NCI-H1694 (cell line): ENCODE data around the gene WWOX.

Experiments
- DNase-seq: peaks from one replicate; lab custom pipeline; 2025; lab: John Stamatoyannopoulos, UW

Gene WWOX

DNA sequence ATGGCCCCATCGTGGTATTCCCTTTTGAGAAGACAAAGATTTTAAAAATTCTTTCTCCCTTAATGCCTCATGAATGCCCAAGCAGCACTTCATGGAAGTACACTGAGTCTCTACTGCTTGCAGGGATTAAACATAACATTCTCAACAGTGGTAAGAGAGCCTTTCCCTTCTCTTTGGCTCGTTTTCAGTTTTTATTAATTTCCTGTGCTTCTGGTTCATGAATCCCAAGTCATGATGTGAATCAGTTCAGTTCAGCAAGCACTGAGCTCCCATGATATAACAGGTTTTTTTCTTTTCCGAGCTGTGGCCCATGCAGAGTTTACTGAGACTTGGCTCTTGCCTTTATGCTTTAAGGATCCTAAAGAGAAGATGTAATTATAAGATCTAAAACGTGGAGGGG lies 175.3 kb downstream of the WWOX start:
- no peak for DNase-seq

DNA sequence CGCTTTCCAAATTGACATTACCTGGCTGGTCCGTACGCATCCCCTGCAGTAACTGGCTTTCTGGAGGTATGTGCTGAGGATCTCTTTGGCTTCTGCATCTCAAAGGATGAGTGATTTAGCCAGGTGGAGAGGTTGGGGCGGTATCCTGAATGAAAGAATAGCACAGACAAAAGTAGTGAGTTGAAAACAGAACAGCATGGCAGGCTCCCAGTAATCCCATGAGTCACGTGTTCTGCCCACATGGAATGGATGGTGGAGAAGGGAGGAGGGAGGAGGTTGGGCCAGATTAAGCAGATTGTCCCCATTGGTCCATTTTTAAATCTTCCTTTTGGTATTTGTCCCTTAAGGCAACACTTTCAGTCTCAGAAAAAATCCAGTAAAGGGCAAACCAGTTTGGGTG lies 176.0 kb downstream of the WWOX start:
- DNase-seq: no peak

DNA sequence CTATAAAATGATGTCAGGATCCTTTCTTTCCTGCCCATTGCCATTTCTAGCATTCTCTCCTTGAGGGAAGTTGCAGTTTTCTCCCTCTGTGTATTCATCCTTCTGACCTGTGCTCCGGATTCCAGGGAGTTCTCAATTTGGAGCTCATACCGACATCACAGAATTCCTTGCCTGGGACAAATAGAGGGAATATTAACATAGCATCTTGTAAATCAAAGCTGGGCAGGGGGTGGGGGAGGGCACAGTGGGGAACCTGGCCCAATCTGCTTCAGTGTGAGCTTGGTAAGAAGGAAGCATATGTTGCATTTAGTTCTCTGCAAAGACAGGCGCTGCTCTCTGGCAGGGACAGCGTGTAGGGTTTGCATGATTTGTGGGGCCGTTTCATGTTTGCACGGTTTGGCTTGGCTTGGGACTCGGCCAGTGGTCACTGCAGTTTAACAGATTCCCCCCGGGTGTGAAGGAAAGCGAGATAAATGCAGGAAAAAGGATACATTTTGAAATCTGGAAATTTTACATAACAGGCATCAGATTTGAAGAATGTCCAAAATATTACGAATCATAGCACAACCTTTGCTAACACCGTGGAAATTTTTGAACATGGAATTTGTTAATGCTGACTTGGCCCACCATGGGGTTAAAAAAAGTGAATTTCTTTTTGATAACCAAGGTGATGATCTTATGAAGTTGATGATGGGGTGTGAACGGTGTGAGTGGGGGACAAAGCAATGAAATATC lies 178.0 kb downstream of the WWOX start:
- peak; percentile 39 for DNase-seq

DNA sequence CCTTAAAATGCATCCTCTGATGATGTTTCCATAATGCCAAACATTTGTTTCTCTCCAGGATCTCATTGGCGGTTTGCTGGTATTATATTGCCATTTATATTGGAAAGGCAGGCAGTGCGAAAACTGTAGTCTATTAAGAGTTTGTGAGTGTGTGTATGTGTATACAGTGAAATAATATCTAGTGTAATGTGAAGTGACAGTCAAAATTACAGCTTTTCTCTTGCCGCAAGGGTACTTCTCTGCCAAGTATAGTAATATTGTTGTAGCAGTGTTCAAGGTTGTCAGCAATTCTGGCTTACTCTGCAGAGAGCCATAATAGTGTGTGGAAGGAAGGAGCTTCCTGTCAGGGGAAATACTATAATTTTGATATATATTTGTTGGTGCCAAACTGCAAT lies 178.6 kb downstream of the WWOX start:
- peak; percentile 5 for DNase-seq

DNA sequence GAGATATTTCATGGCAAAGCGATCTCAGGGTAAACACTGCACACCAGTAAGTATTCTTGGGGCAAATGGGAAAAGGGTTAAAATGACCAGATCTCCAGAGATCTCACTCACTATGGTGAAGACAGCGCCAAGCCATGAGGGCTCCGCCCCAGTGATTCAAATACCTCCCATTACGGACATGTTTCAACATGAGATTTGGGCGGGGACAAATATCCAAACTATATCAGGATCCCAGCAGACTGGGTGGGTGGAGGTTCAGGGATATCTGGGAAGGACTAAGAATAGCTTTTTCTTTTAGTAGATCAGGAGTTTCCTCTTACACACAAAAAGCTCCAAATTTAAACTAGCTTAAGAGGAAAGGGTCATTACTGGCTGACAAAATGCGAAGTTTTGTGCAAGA lies 181.7 kb downstream of the WWOX start:
- no peak for DNase-seq

DNA sequence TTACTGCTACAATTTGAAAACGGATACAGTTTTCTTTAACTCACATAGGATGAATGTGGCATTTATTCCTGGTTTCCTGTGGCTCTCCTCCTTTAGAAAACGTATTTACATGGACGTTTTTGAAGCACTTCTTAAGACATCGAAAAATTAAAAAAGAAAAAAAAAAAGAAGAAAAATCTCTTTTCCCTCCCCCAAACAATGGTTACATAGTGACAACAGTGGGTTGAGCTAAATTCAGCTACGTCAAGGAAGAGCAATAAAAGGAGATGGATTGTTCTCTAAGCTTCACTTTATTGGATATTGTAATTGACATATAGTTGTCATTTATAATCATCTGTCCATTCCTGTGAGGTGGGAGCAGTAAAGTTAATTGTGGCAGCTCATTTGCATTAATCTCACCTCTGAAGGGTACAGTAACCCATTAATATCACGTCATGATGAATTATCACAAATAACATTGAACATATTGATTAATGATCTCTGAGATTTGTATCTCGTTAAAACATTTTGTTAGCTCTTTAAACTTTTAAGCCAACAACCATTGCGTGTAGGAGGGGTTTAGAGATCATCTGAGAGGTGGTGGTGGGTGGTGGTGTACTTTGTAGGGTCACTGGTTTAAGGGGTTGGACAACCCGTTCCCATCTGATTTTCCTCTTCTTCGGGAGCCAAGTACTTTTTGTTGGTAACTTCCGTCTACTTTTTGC lies 184.2 kb downstream of the WWOX start:
- no peak for DNase-seq

DNA sequence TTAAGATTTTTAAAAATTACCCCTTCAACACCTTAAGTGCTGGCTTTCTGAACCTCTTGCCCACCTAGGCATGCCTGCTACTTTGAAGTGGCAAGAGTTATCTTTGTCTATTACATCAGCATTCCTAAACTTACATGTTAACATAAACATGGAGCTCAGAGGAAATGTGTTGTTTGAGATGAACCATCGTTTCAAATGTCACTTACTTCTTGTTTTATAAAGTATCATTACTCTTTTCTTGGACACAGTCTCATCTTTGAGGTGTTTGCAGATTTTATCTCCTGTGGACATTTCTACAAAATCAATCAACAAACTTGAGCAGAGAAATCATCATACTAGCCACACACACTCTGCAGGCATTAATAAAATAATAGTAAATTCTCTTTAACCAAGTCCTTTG lies 184.9 kb downstream of the WWOX start:
- DNase-seq: no peak

DNA sequence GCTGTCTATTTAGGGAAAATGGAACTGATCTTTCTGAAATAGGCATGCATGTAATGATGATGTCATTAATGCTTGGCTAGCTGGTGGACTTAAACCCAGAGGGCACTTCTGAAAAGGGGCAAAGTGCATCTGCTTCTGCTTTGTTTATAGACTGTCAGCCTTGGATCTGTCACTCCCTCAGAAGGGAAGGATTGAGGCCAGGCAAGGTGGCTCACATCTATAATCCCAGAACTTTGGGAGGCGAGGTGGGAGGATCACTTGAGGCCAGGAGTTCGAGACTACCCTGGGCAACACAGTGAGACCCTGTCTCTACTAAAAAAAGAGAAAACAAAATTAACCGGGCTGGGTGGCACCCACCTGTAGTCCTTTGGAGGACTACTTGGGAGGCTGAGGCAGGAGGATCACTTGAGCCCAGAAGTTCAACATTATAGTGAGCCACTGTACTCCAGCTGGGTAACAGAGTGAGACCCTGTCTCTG lies 185.5 kb downstream of the WWOX start:
- DNase-seq: no peak

DNA sequence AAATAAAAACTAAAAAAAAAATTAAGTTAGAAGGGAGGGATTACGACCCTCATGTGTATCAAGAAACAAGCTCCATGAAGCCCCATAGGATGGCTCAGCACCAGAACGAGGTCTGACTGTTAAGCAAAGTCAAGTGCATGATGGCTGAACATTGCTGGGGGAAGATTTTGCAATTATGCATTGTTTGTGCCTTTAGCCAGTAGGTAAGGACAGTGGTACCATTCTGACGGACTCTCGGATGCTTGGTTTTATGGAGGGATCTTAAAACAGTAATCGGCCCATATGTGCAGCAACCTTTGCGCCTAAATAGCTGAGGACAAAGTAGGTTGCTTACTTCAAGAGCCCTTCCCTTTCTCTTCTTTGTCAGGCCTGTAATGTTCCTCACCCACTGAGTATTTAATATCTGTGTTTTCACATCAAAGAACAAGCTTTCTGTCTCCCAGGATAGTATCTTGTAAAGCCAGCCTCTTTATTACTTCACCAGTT lies 186.0 kb downstream of the WWOX start:
- DNase-seq: no peak

DNA sequence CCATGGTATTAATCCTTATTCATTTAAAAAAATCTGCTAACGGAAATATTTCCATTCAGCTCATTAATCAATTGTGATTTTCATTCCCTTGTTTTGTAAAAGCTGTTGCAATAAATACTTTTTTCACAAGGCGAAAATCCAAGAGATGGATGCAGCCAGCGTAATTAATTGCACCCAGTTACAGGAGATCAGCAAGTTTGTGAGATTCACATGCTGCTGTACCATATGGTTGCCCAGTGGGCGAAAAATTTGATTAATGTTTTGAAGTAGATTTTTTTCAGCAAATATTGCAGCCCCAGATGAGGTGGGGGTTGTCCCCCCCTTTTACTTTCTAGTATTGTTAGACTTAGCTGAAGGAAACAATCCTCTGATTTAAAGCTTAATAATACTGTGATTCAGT lies 186.6 kb downstream of the WWOX start:
- DNase-seq: peak; percentile 83

DNA sequence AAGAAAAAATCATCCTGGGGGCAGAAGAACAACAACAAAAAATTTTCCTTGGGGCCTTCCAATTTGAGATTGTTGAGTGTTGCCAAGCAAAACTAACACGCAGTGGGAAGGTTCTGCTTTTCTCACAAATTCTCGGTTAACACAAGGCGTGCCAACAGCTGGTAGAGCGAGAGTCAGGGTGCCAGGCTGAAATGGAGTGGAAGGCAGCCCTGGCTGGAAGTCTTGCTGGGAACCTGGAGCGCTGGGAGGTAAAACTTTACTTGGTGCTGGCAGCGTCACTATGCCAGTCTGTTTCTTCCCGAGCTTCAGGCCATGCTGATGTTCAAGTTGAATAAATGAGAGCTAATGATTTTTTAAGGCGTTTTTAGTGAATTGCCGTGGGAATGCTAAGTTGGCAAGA lies 189.4 kb downstream of the WWOX start:
- DNase-seq: no peak

DNA sequence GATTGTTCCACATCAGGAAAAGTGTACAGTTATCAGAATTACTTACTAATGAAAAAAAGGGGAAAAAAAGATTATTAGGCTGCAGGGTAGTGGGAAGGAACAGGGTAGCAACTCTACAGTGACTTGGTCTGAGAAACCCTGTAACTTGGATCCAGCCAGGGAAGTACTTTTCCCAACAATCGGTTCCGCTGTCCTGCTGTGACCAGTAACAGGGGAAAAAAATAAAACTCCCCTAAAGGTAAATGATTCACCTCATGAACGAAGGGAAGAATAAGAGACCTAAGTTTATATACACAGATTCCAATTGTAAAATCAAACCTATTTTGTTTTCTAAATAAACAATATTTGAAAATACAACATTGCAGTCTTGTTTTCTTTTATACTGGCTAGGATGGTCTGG lies 189.9 kb downstream of the WWOX start:
- no peak for DNase-seq

DNA sequence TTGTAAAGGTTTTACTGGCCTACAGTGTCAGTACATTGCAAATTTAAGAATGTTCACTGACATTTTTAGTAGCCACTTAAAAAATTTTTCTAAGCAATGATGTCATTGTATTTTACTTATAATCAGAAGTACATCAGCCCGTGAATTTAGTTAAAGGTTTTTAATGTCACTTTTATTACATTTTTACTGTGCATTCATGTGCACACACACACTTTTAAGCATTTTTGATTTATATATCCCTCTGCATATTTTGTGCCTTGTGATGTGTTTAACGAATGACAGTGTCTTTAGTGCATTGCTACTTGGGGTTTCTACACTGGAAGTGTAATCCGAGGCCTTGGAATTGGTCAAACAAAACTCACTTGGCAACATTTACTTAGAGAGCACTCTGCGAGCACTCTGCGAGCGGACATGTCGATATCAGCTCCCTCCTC lies 190.4 kb downstream of the WWOX start:
- no peak for DNase-seq

DNA sequence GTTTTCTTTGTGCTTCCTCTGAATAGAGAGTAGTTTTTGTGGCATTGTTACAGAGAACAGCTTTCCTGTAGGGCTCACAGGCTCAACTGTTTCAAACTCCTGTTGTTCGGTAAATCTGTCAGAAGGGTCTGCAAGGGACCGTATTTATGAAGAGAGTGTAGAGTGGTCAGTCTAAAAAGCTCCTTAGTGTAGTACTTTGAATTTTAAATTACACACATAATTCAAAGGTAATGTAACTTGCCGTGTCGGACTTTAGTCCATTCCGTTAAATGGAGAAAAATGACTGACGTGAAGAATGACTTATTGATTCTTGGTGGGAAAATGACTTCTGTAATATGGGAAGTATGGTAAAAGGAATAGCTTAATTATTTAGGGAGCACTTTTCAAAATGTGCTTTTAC lies 190.9 kb downstream of the WWOX start:
- DNase-seq: no peak

DNA sequence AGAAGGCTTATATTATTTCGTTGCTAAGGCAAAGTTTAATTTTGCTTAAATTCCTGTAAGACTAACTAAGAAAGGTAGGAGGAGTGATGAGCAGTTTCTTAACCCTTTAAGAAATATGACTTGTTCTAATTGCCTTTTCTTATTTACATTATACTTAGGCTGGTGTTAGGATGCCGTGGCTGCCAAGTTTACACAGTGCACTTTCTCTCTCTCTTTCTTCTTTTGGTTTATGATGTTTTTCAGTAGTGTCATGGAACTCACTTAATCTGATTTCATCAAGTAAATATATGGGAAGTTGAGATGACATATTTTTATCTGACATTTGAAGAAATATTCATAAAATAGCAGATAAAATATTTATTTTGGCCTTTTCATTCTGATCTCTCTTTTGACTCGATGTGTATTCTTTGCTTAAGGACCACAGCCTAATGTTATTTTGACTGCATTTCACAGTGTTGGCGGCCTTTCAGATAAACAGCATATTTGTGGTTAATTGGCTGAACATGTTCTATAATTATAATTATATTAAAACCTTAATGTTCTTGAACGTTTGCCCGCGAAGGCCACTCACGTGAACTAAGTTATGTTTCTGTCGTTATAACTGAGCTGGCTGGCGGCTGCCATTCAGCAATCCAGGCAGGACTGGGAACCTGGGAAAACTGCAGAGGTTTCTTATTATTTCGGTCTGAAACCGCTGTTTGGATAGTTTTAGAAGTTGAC lies 191.6 kb downstream of the WWOX start:
- peak; percentile 54 for DNase-seq

DNA sequence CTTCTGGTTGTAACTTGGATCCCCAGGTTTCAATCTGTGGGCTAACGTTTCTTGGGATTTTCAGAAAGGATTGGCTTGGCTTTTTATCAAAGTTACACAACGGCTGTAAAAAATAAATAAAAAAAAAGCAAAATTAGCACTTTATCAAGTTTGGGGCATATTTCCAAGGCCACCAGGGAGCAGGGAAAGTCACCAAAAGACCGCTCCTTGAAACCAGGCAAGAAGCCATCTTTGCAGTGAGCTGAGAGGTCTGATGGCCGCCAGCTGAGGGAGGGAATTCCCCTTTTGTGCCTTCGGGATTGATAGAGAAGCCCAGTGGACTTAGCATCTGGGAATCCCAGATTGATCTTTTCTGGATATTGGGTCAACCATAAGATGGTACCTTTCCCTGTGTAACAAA lies 192.2 kb downstream of the WWOX start:
- DNase-seq: no peak

DNA sequence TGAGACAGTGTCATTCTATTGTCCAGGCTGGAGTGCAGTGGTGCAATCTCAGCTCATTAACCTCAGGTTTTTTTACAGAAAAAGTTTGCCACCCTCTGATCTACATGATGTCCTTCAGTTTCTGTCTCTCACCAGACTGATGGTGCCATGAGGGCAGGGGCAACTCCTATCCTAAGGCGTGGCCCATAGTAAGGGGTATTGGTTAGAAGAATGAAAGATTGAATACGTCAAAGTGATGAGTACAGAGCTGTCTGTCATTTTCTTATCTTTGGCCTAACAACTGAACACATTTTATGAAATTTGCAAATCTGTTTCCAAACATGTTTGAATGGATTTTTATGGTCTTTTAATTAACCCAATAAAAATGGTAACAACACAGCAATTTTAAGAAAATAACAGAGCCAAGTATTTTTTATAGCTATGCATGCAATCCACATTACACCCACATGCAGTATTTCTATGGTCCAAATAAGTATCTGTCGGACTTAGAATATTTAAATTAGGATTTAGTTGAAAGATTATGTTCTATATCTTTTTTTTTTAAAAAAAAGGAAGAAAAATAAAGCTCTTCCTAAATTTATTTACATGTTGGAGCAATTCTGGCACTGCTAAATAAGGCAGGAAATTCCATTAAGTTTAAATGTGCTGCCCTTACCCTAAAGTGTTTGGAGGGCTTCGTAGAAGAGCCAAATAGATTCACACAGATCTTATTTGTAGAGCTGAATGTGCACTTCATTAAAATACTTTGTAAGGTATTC lies 192.8 kb downstream of the WWOX start:
- no peak for DNase-seq

DNA sequence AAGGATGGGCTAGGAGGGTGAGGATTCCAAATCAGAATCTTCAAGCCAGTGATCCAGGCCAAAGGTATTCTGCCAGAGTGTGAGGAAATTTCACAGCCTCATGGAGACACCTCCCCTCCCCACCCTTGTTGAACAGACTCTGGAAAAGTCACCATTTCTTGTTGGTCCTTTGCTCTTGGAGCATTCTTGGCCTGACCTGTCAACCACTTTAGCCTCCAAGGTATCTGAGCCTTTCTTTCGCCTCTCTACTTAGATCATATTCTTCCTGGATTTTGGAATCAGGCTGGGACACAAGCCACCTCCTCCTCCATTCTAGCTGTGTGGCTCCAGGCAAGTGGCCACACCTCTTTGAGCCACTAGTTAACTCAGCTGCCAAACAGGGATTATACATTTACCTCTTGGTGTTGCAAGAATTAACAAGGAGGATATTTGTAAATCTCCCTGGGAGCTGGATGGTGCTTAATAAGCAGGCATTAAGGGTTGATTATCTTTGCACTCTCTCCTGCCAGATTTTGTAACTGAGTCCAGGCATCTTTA lies 193.5 kb downstream of the WWOX start:
- DNase-seq: no peak

DNA sequence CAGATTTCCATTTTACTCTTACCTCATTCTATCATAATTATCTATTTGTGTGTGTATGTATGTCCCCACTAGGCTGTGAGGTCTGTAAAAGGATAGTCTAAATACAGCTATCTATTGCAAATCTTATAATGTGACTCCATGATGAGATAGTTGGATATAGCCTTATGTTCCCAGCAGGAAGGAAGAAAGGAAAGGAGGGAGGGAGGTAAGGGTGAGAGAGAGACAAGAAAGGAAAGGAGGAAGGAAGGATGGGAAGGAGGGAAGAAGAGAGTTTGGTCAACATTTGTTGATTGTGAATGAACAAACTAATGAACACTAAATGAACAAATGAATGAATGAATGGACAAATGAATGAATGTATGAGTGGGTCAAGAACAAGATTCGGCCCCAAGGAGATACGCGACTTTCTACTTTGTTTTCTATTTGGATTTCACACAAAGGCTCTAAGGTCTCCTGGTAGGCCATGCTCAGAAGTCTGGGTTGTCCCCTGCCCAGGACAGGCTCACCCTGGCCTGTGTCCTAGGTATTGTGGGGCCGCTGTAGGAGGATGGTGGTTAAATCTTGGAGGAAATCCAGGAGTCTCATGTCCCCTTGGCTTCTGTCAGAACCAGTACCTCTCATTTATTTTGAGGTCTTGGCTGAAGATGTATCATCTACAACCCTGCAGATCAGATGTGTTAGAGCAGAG lies 195.2 kb downstream of the WWOX start:
- no peak for DNase-seq

DNA sequence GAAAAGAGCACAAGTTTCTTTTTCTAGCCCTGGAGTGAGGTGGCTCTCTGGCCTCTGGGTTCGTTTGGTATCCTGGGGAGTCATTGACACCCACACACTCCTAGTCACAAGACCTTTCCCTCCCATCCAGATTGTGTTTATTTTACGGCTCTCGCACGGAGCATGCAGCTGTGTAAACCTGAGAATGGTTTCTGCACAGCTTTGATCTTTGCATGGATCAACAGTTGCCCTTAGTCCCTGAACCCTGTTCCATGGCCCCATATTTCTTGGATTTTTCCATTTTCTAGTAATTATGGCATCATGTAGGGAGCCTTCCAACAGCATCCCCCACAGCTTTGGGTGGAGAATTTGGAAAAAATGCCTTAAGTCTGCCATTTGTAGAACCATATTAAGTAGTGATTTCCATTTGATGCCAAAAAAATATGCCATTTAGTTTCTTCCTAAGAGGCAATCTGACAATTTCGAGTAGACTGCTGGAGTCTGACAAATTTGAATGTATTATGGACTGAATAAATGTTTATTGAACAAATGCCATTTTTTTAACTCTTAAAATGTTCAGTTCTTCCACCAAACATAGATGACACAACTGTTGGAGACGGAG lies 197.7 kb downstream of the WWOX start:
- no peak for DNase-seq

DNA sequence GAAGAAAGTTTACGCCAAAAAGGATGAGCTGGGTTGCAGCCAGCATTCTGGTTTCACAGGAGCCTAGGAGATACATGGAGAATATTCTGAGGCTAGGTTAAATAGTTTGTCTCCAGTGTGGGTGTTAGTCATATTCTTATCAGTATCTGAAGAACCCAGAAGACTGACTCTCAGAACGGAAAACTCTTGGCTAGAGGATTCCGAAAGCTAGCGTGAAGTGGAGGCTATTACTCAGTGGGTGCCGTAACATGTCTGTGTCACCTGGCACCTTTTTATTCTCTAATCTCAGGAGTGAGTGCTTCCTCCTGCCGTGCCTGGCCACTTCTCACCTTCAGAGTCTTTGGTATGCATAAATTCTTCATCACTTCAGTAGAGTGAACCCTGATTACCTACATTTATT lies 199.5 kb downstream of the WWOX start:
- DNase-seq: no peak
